IMR-90 (cell line): ENCODE data around the gene KIRREL1. TPM values are rescaled to one million over a fixed set of nuclear protein-coding genes. Genes with fewer than 3 reads are reported as not detected.

ENCODE experiments used
- ATAC-seq: fragments of 200-7000 bp; cut with Tn5 transposase; 2 replicates; pipeline ENCODE4 v1.9.1; 2020; ENCODE audit warnings: low read depth, mild to moderate bottlenecking, moderate library complexity
- BruUV-seq: library from RNA; stranded (reverse); fragments of 400-500 nt; replicated peaks from 2 replicates; lab custom pipeline; 2021; lab: Mats Ljungman, UMichigan
- CTCF ChIA-PET: fragments of 300-600 bp; formaldehyde crosslinking; extraction: SDS; loops from one replicate; lab custom pipeline; 2021; ENCODE audit warnings: antibody characterized with exemption; lab: Yijun Ruan, JAX
- POLR2A ChIA-PET: fragments of 300-600 bp; sonication (Branson Sonifier 250); formaldehyde crosslinking; loops from one replicate; lab custom pipeline; 2022; ENCODE audit warnings: antibody characterized with exemption; ENCODE audit not compliant: unreplicated experiment; lab: Charles Lee
- DNase-seq: peaks from one replicate; pipeline ENCODE4 v3.0.0; 2013
- H2AFZ ChIP-seq: replicated peaks from 2 replicates; pipeline ENCODE3; 2013; ENCODE audit warnings: low read length, mild to moderate bottlenecking; ENCODE audit not compliant: poor library complexity
- H2AK5ac ChIP-seq: 2 replicates; pipeline ENCODE4 v1.6.1; 2013; ENCODE audit warnings: low read depth, low read length, inconsistent platforms
- H2AK9ac ChIP-seq: replicated peaks from 2 replicates; pipeline ENCODE3; 2013; ENCODE audit warnings: mild to moderate bottlenecking, low read depth, low read length, moderate library complexity; ENCODE audit not compliant: poor library complexity
- H2BK120ac ChIP-seq: 2 replicates; pipeline ENCODE4 v1.6.1; 2013; ENCODE audit warnings: low read depth, low read length, inconsistent platforms
- H2BK15ac ChIP-seq: 3 replicates; pipeline ENCODE4 v1.6.1; 2013; ENCODE audit warnings: low read depth, low read length, inconsistent platforms
- H2BK20ac ChIP-seq: 2 replicates; pipeline ENCODE4 v1.6.1; 2013; ENCODE audit warnings: low read depth, mild to moderate bottlenecking, inconsistent platforms, low read length, moderate library complexity
- H2BK5ac ChIP-seq: 2 replicates; pipeline ENCODE4 v1.6.1; 2013; ENCODE audit warnings: mild to moderate bottlenecking, low read depth, low read length, inconsistent platforms; ENCODE audit not compliant: poor library complexity, severe bottlenecking
- H3K14ac ChIP-seq: replicated peaks from 2 replicates; pipeline ENCODE4 v1.6.1; 2013; ENCODE audit warnings: low read depth, low read length, inconsistent platforms
- H3K18ac ChIP-seq: 2 replicates; pipeline ENCODE4 v1.6.1; 2013; ENCODE audit warnings: low read depth, low read length, control low read depth
- H3K23ac ChIP-seq: 2 replicates; pipeline ENCODE4 v1.6.1; 2013; ENCODE audit warnings: low read depth, low read length, inconsistent platforms
- H3K27ac ChIP-seq: 2 replicates; pipeline ENCODE4 v1.5.1; 2013; ENCODE audit warnings: mild to moderate bottlenecking, control low read depth, low read length; ENCODE audit not compliant: insufficient read depth
- H3K27me3 ChIP-seq: 2 replicates; pipeline ENCODE4 v1.6.1; 2013; ENCODE audit warnings: low read length; ENCODE audit not compliant: control insufficient read depth, insufficient read depth
- H3K36me3 ChIP-seq: 2 replicates; pipeline ENCODE4 v1.6.1; 2013; ENCODE audit warnings: low read length, mixed read lengths; ENCODE audit not compliant: control insufficient read depth, insufficient read depth
- H3K4ac ChIP-seq: 2 replicates; pipeline ENCODE4 v1.6.1; 2013; ENCODE audit warnings: low read depth, low read length, inconsistent platforms
- H3K4me1 ChIP-seq: 2 replicates; pipeline ENCODE4 v1.6.1; 2013; ENCODE audit warnings: low read length, mixed read lengths; ENCODE audit not compliant: control insufficient read depth, insufficient read depth
- H3K4me2 ChIP-seq: 2 replicates; pipeline ENCODE4 v1.6.1; 2013; ENCODE audit warnings: low read depth, mild to moderate bottlenecking, control low read depth, low read length, moderate library complexity
- H3K4me3 ChIP-seq: 2 replicates; pipeline ENCODE4 v1.5.1; 2013; ENCODE audit warnings: low read depth, mild to moderate bottlenecking, control low read depth, low read length, moderate library complexity; ENCODE audit not compliant: insufficient read depth
- H3K56ac ChIP-seq: 2 replicates; pipeline ENCODE4 v1.6.1; 2013; ENCODE audit warnings: low read length, inconsistent platforms; ENCODE audit not compliant: insufficient read depth; ENCODE audit errors: extremely low read depth
- H3K79me1 ChIP-seq, 2 experiments: 2 replicates each; pipeline ENCODE4 v1.6.1; 2013; ENCODE audit warnings: low read length in 2 of 2, inconsistent platforms in 1 of 2, low read depth in 1 of 2
- H3K9ac ChIP-seq: 2 replicates; pipeline ENCODE4 v1.6.1; 2013; ENCODE audit warnings: low read depth, low read length, control low read depth
- H3K9me1 ChIP-seq: 2 replicates; pipeline ENCODE4 v1.6.1; 2013; ENCODE audit warnings: low read length, inconsistent platforms; ENCODE audit not compliant: insufficient read depth
- H3K9me3 ChIP-seq: 2 replicates; pipeline ENCODE4 v1.6.1; 2013; ENCODE audit warnings: low read length; ENCODE audit not compliant: control insufficient read depth, insufficient read depth
- H4K20me1 ChIP-seq: 2 replicates; pipeline ENCODE4 v1.6.1; 2013; ENCODE audit warnings: low read length, inconsistent platforms; ENCODE audit not compliant: insufficient read depth
- H4K5ac ChIP-seq: 2 replicates; pipeline ENCODE4 v1.6.1; 2013; ENCODE audit warnings: mild to moderate bottlenecking, low read depth, low read length, control low read depth
- H4K8ac ChIP-seq, 2 experiments: 2 replicates each; pipeline ENCODE4 v1.6.1; 2013; ENCODE audit warnings: low read depth in 2 of 2, low read length in 2 of 2, control low read depth in 1 of 2, inconsistent platforms in 1 of 2
- H4K91ac ChIP-seq: 2 replicates; pipeline ENCODE4 v1.6.1; 2013; ENCODE audit warnings: low read depth, low read length, inconsistent platforms; ENCODE audit not compliant: insufficient read depth
- BHLHE40 ChIP-seq: fragments of 150-350 bp; IDR thresholded peaks from 2 replicates; pipeline ENCODE4 v1.6.1; 2016; ENCODE audit warnings: mild to moderate bottlenecking, low read depth, low read length
- CEBPB ChIP-seq: IDR thresholded peaks from 2 replicates; pipeline ENCODE4 v1.6.1; 2012; ENCODE audit warnings: low read depth, low read length, improper control_type of control experiment
- CHD1 ChIP-seq: IDR thresholded peaks from 2 replicates; pipeline ENCODE4 v1.6.1; 2012; ENCODE audit warnings: low read depth, low read length, improper control_type of control experiment
- CTCF ChIP-seq: conservative IDR thresholded peaks from 2 replicates; pipeline ENCODE4 v1.5.1; 2012; ENCODE audit warnings: mild to moderate bottlenecking, low read depth, low read length, improper control_type of control experiment
- MAZ ChIP-seq: IDR thresholded peaks from 2 replicates; pipeline ENCODE4 v1.6.1; 2012; ENCODE audit warnings: low read depth, mild to moderate bottlenecking, low read length, improper control_type of control experiment, moderate library complexity, borderline replicate concordance
- MXI1 ChIP-seq: IDR thresholded peaks from 2 replicates; pipeline ENCODE4 v1.6.1; 2012; ENCODE audit warnings: low read depth, mild to moderate bottlenecking, low read length, moderate library complexity, borderline replicate concordance
- POLR2A ChIP-seq: IDR thresholded peaks from 2 replicates; pipeline ENCODE4 v1.6.1; 2012; ENCODE audit warnings: mild to moderate bottlenecking, low read depth, low read length
- RCOR1 ChIP-seq: IDR thresholded peaks from 2 replicates; pipeline ENCODE4 v1.6.1; 2012; ENCODE audit warnings: mild to moderate bottlenecking, low read length, improper control_type of control experiment; ENCODE audit not compliant: insufficient replicate concordance
- RFX5 ChIP-seq: IDR thresholded peaks from 2 replicates; pipeline ENCODE4 v1.8.0; 2012; ENCODE audit warnings: low read depth, mild to moderate bottlenecking, low read length, moderate library complexity
- SMC3 ChIP-seq: fragments of 150-350 bp; IDR thresholded peaks from 2 replicates; pipeline ENCODE4 v1.6.1; 2016; ENCODE audit warnings: low read depth, mild to moderate bottlenecking, antibody characterized with exemption, low read length, moderate library complexity
- USF2 ChIP-seq: fragments of 150-350 bp; IDR thresholded peaks from 2 replicates; pipeline ENCODE4 v1.6.1; 2017; ENCODE audit warnings: mild to moderate bottlenecking, antibody characterized with exemption, low read length, low read depth
- whole genome bisulfite sequencing, 2 experiments: methylation state at CpG; one replicate each; pipeline versions ENCODE4 v1.1.5 to v1.1.7; 2013; ENCODE audit warnings: missing lambda C conversion rate in 2 of 2; ENCODE audit not compliant: insufficient read length in 1 of 2; ENCODE audit errors: extremely low coverage in 2 of 2; 5-methylcytosine and 5-hydroxymethylcytosine counted together
- dilution Hi-C: fragments of 300-500 bp; cut with HindIII; formaldehyde crosslinking; loops from one replicate; pipeline ENCODE4 v1.14.3; 2018; ENCODE audit warnings: low sequenced_read_pairs; ENCODE audit not compliant: unreplicated experiment
- in situ Hi-C: fragments of 300-500 bp; cut with MboI; formaldehyde crosslinking; loops from 3 replicates; pipeline ENCODE4 v1.14.3; 2019; ENCODE audit warnings: low sequenced_read_pairs, inconsistent platforms, mixed read lengths
- intact Hi-C: fragments of 100-400 bp; cut with micrococcal nuclease; formaldehyde crosslinking; loops from 2 replicates; pipeline ENCODE4 v1.10.0; 2022
- polyA plus RNA-seq, 3 experiments: library from polyadenylated mRNA; depleted of rRNA; stranded (reverse); fragments of >200 nt; gene quantifications; 2 replicates each; pipeline ENCODE4 v1.2.3, GENCODE V29; 2012; ENCODE audit warnings: low replicate concordance in 1 of 3
- total RNA-seq: library from RNA; depleted of rRNA; stranded (reverse); fragments of >200 nt; gene quantifications from 2 replicates; pipeline ENCODE4 v1.2.3, GENCODE V29; 2012
- TF ChIP-seq, protein P1 (sequence below): fragments of 150-350 bp; IDR thresholded peaks from 2 replicates; pipeline ENCODE4 v1.6.1; 2016; ENCODE audit warnings: low read depth, mild to moderate bottlenecking, low read length, moderate library complexity, borderline replicate concordance

Gene KIRREL1
- total and polyA plus RNA-seq, 2 of the 4 experiments (the other 2 are of a cell fraction): 58.1 to 64.7 TPM

DNA sequence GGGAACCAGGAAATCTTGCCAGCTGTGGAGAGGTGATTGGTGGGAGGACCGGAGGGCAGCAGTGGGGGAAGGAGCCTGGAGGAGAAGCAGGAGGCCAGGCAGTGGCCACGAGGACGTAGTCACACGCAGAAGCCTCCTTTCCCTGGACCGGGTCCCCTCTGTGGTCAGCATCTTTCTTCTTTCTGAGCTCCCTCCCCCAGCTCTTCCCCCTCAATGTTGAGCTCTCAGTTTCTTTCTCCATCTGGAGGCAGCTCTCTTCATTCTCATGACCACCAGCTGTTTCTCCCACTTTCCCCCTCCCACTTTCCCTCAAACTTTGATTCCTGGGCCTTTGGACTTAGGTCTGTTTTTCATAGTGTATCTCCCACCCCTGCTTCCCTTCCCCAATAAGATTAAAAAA is 18.3 kb downstream of the KIRREL1 start:
- Histone ChIP-seq H2BK5ac (peak overlapping the region; percentile 95), H3K23ac (peak overlapping the region; percentile 97), H2BK20ac (peak overlapping the region; percentile 83), H3K36me3 (peaks cover 10% of the 10 kb centered on the region), H2AK9ac (peak overlapping the region; percentile 86), H3K56ac (peak overlapping the region; percentile 79), H2BK120ac (peak overlapping the region; percentile 95), H4K8ac (peak overlapping the region; percentile 80 to 96), H3K27ac (peak overlapping the region; percentile 96), H2AFZ (no peak overlapping the region), H2AK5ac (peak overlapping the region; percentile 88), H3K27me3 (no peaks in the 10 kb centered on the region), H3K14ac (peak overlapping the region; percentile 77), H3K9me1 (peaks cover 30% of the 10 kb centered on the region), H4K20me1 (peaks cover 18% of the 10 kb centered on the region), H3K4me2 (peak overlapping the region; percentile 48), H4K91ac (peak overlapping the region; percentile 96), H3K4ac (peak overlapping the region; percentile 94), H3K4me3 (no peak overlapping the region), H4K5ac (peak overlapping the region; percentile 48), H3K9me3 (no peaks in the 10 kb centered on the region), H3K4me1 (peaks cover 70% of the 10 kb centered on the region), H3K9ac (peak overlapping the region; percentile 59), H3K79me1 (peaks cover 29 to 82% of the 10 kb centered on the region in 2 experiments), H2BK15ac (peak overlapping the region; percentile 64; the same call in 2 of the 3 replicates), H3K18ac (peak overlapping the region; percentile 67)
- no CpG with 5 or more reads among the region's 5 CpGs for WGBS, 2 experiments
- POLR2A ChIA-PET: interaction anchor here (2.0 kb wide), 1 partner anchor 8 kb away, joined by 25 read pairs; no protein-coding TSS in a partner anchor
- BruUV-seq: no TSS peak
- DNase-seq (peak; percentile 64), ATAC-seq (no peak)
- CTCF ChIA-PET: interaction anchor here (0.6 to 1.9 kb wide), 4 partner anchors 10 to 24 kb away, joined by 3 to 9 read pairs (median 4); no protein-coding TSS in a partner anchor
- in situ Hi-C loops (no loop called here), intact Hi-C loops (loop anchor here (1.0 kb wide), 1 partner anchor 8 kb away; no protein-coding TSS in a partner anchor), dilution Hi-C loops (no loop called here)
- no peak for TF ChIP-seq RFX5
- TF ChIP-seq MAZ: no peak
- TF ChIP-seq CHD1: no peak
- TF ChIP-seq CEBPB: no peak
- no peak; the same call in 1 of the 2 replicates for TF ChIP-seq MXI1
- TF ChIP-seq, protein P1, sequence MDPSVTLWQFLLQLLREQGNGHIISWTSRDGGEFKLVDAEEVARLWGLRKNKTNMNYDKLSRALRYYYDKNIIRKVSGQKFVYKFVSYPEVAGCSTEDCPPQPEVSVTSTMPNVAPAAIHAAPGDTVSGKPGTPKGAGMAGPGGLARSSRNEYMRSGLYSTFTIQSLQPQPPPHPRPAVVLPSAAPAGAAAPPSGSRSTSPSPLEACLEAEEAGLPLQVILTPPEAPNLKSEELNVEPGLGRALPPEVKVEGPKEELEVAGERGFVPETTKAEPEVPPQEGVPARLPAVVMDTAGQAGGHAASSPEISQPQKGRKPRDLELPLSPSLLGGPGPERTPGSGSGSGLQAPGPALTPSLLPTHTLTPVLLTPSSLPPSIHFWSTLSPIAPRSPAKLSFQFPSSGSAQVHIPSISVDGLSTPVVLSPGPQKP: no peak
- TF ChIP-seq POLR2A: no peak
- TF ChIP-seq RCOR1: no peak
- TF ChIP-seq CTCF: no peak
- TF ChIP-seq BHLHE40: no peak
- TF ChIP-seq USF2: no peak
- no peak for TF ChIP-seq SMC3
